CD8-positive, alpha-beta memory T cell (primary cell): ENCODE data around the gene CCDC66. TPM values are rescaled to one million over a fixed set of nuclear protein-coding genes. Genes with fewer than 3 reads are reported as not detected.

ENCODE experiments used
- CTCF ChIA-PET: fragments of 350-600 bp; sonication (Branson Sonifier 250); formaldehyde crosslinking; loops from one replicate; lab custom pipeline; 2021; ENCODE audit warnings: antibody characterized with exemption; lab: Charles Lee
- POLR2A ChIA-PET: fragments of 350-600 bp; sonication (Branson Sonifier 250); formaldehyde crosslinking; loops from one replicate; lab custom pipeline; 2021; ENCODE audit warnings: antibody characterized with exemption; lab: Charles Lee
- DNase-seq, 5 donors: peaks; one replicate each; pipeline versions ENCODE4 v3.0.0 to v3.0.0-alpha.2; 2020 to 2022; ENCODE audit warnings: mixed read lengths in 1 of 5
- H3K27ac ChIP-seq: one replicate; pipeline ENCODE4 v1.7.0; 2013; ENCODE audit warnings: low read depth, mild to moderate bottlenecking, low read length, moderate library complexity
- H3K27me3 ChIP-seq: 2 replicates; pipeline ENCODE4 v1.7.0; 2013; ENCODE audit warnings: low read length, mild to moderate bottlenecking; ENCODE audit not compliant: insufficient read depth, poor library complexity, severe bottlenecking
- H3K36me3 ChIP-seq: 2 replicates; pipeline ENCODE4 v1.7.0; 2013; ENCODE audit warnings: mild to moderate bottlenecking, low read length, moderate library complexity; ENCODE audit not compliant: insufficient read depth
- H3K4me1 ChIP-seq: 2 replicates; pipeline ENCODE4 v1.7.0; 2013; ENCODE audit warnings: mild to moderate bottlenecking, low read length, moderate library complexity; ENCODE audit not compliant: insufficient read depth
- H3K4me3 ChIP-seq: 2 replicates; pipeline ENCODE4 v1.7.0; 2013; ENCODE audit warnings: mild to moderate bottlenecking, low read length
- H3K9me3 ChIP-seq: 2 replicates; pipeline ENCODE4 v1.7.0; 2013; ENCODE audit warnings: mild to moderate bottlenecking, low read length
- H3K27ac Mint-ChIP-seq, 8 donors: one replicate each; pipeline ENCODE4 v1.8.0; 2020 to 2021; ENCODE audit warnings: mixed read lengths in 8 of 8, mild to moderate bottlenecking in 6 of 8, inconsistent platforms in 3 of 8, moderate library complexity in 3 of 8
- H3K27me3 Mint-ChIP-seq, 2 donors: one replicate each; pipeline ENCODE4 v1.8.0; 2020 to 2021; ENCODE audit warnings: mixed read lengths in 2 of 2, mild to moderate bottlenecking in 1 of 2, moderate library complexity in 1 of 2
- H3K36me3 Mint-ChIP-seq, 3 donors: one replicate each; pipeline ENCODE4 v1.8.0; 2020 to 2021; ENCODE audit warnings: mixed read lengths in 3 of 3, inconsistent platforms in 1 of 3, mild to moderate bottlenecking in 1 of 3
- H3K4me1 Mint-ChIP-seq, 3 donors: one replicate each; pipeline ENCODE4 v1.8.0; 2020 to 2021; ENCODE audit warnings: mixed read lengths in 3 of 3, inconsistent platforms in 1 of 3, mild to moderate bottlenecking in 1 of 3
- H3K4me3 Mint-ChIP-seq, 7 donors: one replicate each; pipeline ENCODE4 v1.8.0; 2020 to 2021; ENCODE audit warnings: mixed read lengths in 7 of 7, mild to moderate bottlenecking in 6 of 7, moderate library complexity in 4 of 7, inconsistent platforms in 2 of 7
- H3K9me3 Mint-ChIP-seq, 5 donors: one replicate each; pipeline ENCODE4 v1.8.0; 2020 to 2022; ENCODE audit warnings: mixed read lengths in 5 of 5, mild to moderate bottlenecking in 3 of 5, moderate library complexity in 2 of 5, inconsistent platforms in 1 of 5
- polyA plus RNA-seq: library from polyadenylated mRNA; unstranded; fragments of 300-500 nt; fragmentation: Illumina TruSeq; gene quantifications from one replicate; pipeline ENCODE4 v1.2.3, GENCODE V29; 2021
- total RNA-seq, 2 experiments: library from RNA; stranded (reverse); gene quantifications; one replicate each; pipeline ENCODE4 v1.2.3, GENCODE V29; 2021

CCDC66 gene
- total and polyA plus RNA-seq, 3 experiments from 2014 or later = 25.0 to 38.7 (median 35.7) TPM

DNA sequence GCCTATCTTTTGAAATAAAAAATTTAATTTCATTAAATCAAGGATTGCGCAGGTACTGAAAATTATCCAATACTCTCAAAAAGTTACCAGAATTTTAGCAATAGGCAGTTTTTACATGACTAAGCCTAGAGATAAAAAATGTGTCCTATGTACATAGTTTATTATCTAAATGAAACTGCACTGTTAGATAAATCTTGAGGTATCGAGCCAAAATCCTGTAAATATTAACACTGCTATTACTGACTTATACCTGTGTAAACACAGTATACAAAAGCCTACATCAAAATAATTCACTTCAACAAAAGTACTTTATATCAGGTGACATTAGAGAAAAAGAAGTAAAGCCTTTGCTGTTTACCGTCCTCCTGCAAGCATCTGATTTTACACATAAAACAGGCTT is 65.4 kb downstream of the CCDC66 start:
- Histone ChIP-seq H3K27ac (no peak overlapping the region), H3K4me3 (no peak overlapping the region), H3K4me1 (no peaks in the 10 kb centered on the region), H3K36me3 (peaks cover 35% of the 10 kb centered on the region), H3K27me3 (no peaks in the 10 kb centered on the region), H3K9me3 (no peaks in the 10 kb centered on the region)
- Mint-ChIP-seq H3K36me3 (peaks cover 10 to 90% (median 22%) of the 10 kb centered on the region in 3 donors), H3K4me3 (no peak overlapping the region), H3K9me3 (no peaks in the 10 kb centered on the region), H3K27ac (peak overlapping the region in 1 of 8 donors; percentile 3), H3K27me3 (no peaks in the 10 kb centered on the region), H3K4me1 (peaks cover 12 to 24% (median 23%) of the 10 kb centered on the region in 3 donors)
- no peak for DNase-seq
- POLR2A ChIA-PET = no interaction called here
- CTCF ChIA-PET = no interaction called here

DNA sequence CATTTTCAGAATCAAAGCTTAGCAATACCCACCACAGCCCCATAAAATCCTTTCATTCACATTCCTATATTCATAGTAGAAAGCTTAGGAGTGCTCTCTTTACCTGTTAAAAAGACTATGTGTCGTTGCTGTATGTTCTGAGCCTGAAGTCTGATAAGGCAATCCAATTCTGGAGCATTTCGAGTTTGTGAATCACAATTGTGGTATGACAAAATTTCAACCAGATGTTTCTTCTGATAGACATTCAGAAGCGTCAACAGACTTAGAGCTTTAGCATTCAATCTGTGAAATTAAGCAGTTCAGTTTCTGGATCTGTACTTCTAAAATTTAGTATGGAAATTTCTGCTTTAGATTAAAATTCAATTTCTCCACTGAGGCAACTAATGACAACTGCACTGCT is 67.8 kb downstream of the CCDC66 start:
- H3K4me1 Mint-ChIP-seq = peaks cover 21 to 34% (median 21%) of the 10 kb centered on the region in 3 donors
- H3K9me3 Mint-ChIP-seq = no peaks in the 10 kb centered on the region
- CTCF ChIA-PET = interaction anchor here (1.0 to 2.0 kb wide), 4 partner anchors 18 to 49 kb away, joined by 3 to 7 read pairs (median 4); no protein-coding TSS in a partner anchor
- POLR2A ChIA-PET = no interaction called here
- Histone ChIP-seq H3K4me1 (no peaks in the 10 kb centered on the region), H3K27ac (no peak overlapping the region), H3K27me3 (no peaks in the 10 kb centered on the region), H3K36me3 (peaks cover 35% of the 10 kb centered on the region), H3K9me3 (no peaks in the 10 kb centered on the region), H3K4me3 (no peak overlapping the region)
- peaks cover 5 to 87% (median 14%) of the 10 kb centered on the region in 3 donors for H3K36me3 Mint-ChIP-seq
- H3K4me3 Mint-ChIP-seq = no peak overlapping the region
- no peaks in the 10 kb centered on the region for H3K27me3 Mint-ChIP-seq
- H3K27ac Mint-ChIP-seq = peak overlapping the region in 5 of 8 donors; percentile 42 to 66 (median 58)
- DNase-seq = no peak

GRCh38 chr3:56629047-56629446 is 72.1 kb downstream of the CCDC66 start:
- peaks cover 18 to 21% (median 20%) of the 10 kb centered on the region in 3 donors for H3K4me1 Mint-ChIP-seq
- ChIA-PET CTCF (interaction anchor here (1.3 kb wide), 1 partner anchor 171 kb away, joined by 3 read pairs; no protein-coding TSS in a partner anchor), POLR2A (interaction anchor here (0.6 to 0.7 kb wide), 2 partner anchors 53 to 132 kb away, joined by 3 read pairs; no protein-coding TSS in a partner anchor)
- H3K4me3 ChIP-seq = no peak overlapping the region
- peaks cover 24% of the 10 kb centered on the region for H3K36me3 ChIP-seq
- H3K9me3 ChIP-seq = no peaks in the 10 kb centered on the region
- no peak for DNase-seq
- H3K36me3 Mint-ChIP-seq = peaks cover 3 to 76% (median 3%) of the 10 kb centered on the region in 3 donors
- no peak overlapping the region for H3K4me3 Mint-ChIP-seq
- H3K4me1 ChIP-seq = no peaks in the 10 kb centered on the region
- no peaks in the 10 kb centered on the region for H3K27me3 ChIP-seq
- no peak overlapping the region for H3K27ac ChIP-seq
- H3K9me3 Mint-ChIP-seq = no peaks in the 10 kb centered on the region
- H3K27ac Mint-ChIP-seq = peak overlapping the region; percentile 64 to 86 (median 72)
- H3K27me3 Mint-ChIP-seq = no peaks in the 10 kb centered on the region

DNA sequence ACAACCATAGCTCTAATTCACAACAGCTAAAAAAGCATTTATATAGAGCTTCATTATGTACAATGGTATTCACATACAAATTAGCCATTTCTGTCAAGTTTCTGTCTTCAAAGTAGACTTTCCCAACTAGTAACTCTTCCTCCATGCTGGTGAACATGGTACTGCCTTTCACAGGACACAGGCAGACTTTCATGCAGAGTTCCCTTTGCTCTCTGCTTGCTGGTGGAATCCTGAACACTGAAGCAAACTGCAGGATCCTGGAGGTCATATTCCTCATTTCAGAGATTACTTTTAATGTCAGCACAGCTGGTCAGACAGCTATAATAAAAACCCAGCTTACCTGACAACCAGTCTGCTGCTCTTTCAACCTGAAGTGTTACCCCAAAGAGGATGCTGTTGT is 72.5 kb downstream of the CCDC66 start:
- ChIA-PET CTCF (interaction anchor here (1.3 kb wide), 1 partner anchor 171 kb away, joined by 3 read pairs; no protein-coding TSS in a partner anchor), POLR2A (interaction anchor here (0.6 to 0.7 kb wide), 2 partner anchors 53 to 132 kb away, joined by 3 read pairs; no protein-coding TSS in a partner anchor)
- Mint-ChIP-seq H3K4me3 (no peak overlapping the region), H3K27me3 (no peaks in the 10 kb centered on the region), H3K27ac (peak overlapping the region in 6 of 8 donors; percentile 36 to 86 (median 78)), H3K4me1 (peaks cover 14 to 18% (median 17%) of the 10 kb centered on the region in 3 donors), H3K9me3 (no peaks in the 10 kb centered on the region), H3K36me3 (peaks cover 3 to 76% (median 3%) of the 10 kb centered on the region in 3 donors)
- H3K36me3 ChIP-seq = peaks cover 20% of the 10 kb centered on the region
- no peak overlapping the region for H3K27ac ChIP-seq
- no peaks in the 10 kb centered on the region for H3K9me3 ChIP-seq
- DNase-seq = no peak
- no peak overlapping the region for H3K4me3 ChIP-seq
- H3K27me3 ChIP-seq = no peaks in the 10 kb centered on the region
- H3K4me1 ChIP-seq = no peaks in the 10 kb centered on the region

- Histone ChIP-seq H3K27ac (no peak overlapping the region), H3K36me3 (peaks cover 15% of the 10 kb centered on the region), H3K27me3 (no peaks in the 10 kb centered on the region), H3K4me3 (no peak overlapping the region), H3K9me3 (no peaks in the 10 kb centered on the region), H3K4me1 (no peaks in the 10 kb centered on the region)
- ChIA-PET CTCF (no interaction called here), POLR2A (no interaction called here)
- peaks cover 18 to 24% (median 18%) of the 10 kb centered on the region in 3 donors for H3K4me1 Mint-ChIP-seq
- peaks cover 3 to 76% (median 5%) of the 10 kb centered on the region in 3 donors for H3K36me3 Mint-ChIP-seq
- peak overlapping the region in 1 of 8 donors; percentile 17 for H3K27ac Mint-ChIP-seq
- no peak overlapping the region for H3K4me3 Mint-ChIP-seq
- H3K27me3 Mint-ChIP-seq = no peaks in the 10 kb centered on the region
- no peak for DNase-seq
- no peaks in the 10 kb centered on the region for H3K9me3 Mint-ChIP-seq
Measured at GRCh38 chr3:56630966-56631365, 74.0 kb downstream of the CCDC66 start.

DNA sequence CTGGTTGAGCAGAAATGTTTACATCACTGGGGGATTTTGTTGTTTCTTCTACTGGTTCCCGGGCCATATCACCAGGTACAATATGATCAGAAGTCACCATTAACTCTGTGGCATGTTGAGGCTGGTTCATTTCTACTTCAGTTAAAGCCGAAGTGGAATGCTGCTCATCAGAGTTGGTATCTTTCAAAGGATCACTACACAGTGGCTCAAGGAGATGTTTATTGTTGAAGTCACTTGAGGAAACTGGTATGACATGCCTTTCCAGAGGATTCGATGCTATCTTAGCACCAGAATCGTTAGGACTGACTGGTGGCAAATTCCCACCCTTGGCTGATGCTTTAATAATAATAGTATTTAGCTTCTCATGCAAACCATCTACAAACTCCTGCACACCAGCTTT is 76.2 kb downstream of the CCDC66 start:
- Mint-ChIP-seq H3K4me1 (peaks cover 12 to 22% (median 20%) of the 10 kb centered on the region in 3 donors), H3K27me3 (no peaks in the 10 kb centered on the region), H3K36me3 (peaks cover 3 to 70% (median 11%) of the 10 kb centered on the region in 3 donors), H3K27ac (peak overlapping the region in 3 of 8 donors; percentile 23 to 78 (median 32)), H3K9me3 (no peaks in the 10 kb centered on the region), H3K4me3 (no peak overlapping the region)
- Histone ChIP-seq H3K4me1 (no peaks in the 10 kb centered on the region), H3K9me3 (no peaks in the 10 kb centered on the region), H3K27ac (no peak overlapping the region), H3K36me3 (peaks cover 8% of the 10 kb centered on the region), H3K4me3 (no peak overlapping the region), H3K27me3 (no peaks in the 10 kb centered on the region)
- POLR2A ChIA-PET = no interaction called here
- CTCF ChIA-PET = no interaction called here
- no peak for DNase-seq

DNA sequence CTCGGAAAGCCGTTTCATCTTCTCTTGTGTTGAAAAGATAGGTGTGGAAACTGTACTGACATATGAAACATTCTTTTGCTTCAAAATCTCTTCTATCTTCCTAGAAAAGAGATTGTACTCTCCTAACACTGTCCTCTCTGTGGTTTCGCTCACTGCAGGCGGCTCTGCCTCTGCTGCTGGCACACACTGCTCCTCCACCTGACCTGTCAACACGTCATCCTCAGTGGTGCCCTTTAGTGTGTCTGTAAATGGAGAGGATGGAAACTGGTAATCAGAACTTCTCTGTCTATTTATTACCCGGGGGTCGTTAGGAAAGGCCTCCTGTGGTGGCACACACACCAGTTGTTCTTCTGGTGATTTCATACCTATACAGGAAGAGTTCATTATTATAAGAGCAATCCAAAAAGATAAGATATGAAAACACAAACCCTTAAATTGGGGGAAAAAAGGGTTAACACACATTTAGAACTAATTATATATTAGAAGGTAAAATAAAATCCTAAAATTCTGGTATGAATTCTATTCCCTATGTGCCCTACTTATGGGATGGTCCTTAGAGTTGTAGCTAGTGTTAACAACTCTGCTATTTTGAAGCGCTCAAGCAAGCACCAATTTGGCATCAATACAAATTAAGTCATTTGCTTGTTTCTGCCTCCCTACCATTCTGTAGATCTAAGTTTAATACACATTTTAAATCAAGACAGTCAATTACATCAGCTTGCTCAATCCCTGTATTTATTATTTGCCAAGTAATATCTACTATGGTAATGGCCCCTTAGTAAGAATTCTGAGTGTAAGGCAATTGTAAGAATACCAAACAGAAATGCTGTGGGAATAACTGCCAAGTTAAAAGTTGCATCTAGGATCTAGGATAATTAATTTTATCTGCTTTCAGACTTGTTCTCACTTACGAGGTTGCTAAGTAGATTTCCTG is 76.9 kb downstream of the CCDC66 start:
- Mint-ChIP-seq H3K36me3 (peaks cover 3 to 69% (median 13%) of the 10 kb centered on the region in 3 donors), H3K4me3 (no peak overlapping the region), H3K27ac (peak overlapping the region in 4 of 8 donors; percentile 13 to 88 (median 42)), H3K9me3 (no peaks in the 10 kb centered on the region), H3K27me3 (no peaks in the 10 kb centered on the region), H3K4me1 (peaks cover 10 to 25% (median 20%) of the 10 kb centered on the region in 3 donors)
- H3K9me3 ChIP-seq = no peaks in the 10 kb centered on the region
- H3K4me1 ChIP-seq = no peaks in the 10 kb centered on the region
- no peak overlapping the region for H3K27ac ChIP-seq
- DNase-seq = no peak
- POLR2A ChIA-PET = no interaction called here
- peaks cover 9% of the 10 kb centered on the region for H3K36me3 ChIP-seq
- CTCF ChIA-PET = no interaction called here
- no peak overlapping the region for H3K4me3 ChIP-seq
- H3K27me3 ChIP-seq = no peaks in the 10 kb centered on the region

DNA sequence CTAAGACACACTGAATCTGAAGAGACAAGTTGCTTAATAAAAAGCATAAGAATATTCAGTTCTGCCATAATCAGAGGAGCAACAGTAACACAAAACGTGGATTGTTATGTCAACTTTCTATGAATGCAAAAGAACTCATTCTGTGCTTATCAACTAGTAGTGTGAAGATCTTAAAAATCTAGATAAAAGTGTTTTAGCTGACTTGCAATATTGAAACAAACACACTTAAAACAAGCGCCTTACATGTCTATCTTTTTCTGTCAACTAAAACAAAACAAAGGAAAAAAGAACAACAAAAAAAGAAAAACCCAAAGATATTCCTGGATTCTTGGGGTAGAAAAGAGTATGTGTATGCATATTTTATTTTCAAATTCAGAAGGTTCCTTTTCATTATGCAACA is 88.4 kb downstream of the CCDC66 start:
- H3K27ac Mint-ChIP-seq = peak overlapping the region in 2 of 8 donors; percentile 21 to 58
- no peak overlapping the region for H3K4me3 Mint-ChIP-seq
- H3K36me3 ChIP-seq = peaks cover 32% of the 10 kb centered on the region
- H3K4me3 ChIP-seq = no peak overlapping the region
- no peak overlapping the region for H3K27ac ChIP-seq
- POLR2A ChIA-PET = no interaction called here
- no peaks in the 10 kb centered on the region for H3K4me1 ChIP-seq
- no peaks in the 10 kb centered on the region for H3K9me3 ChIP-seq
- H3K9me3 Mint-ChIP-seq = no peaks in the 10 kb centered on the region
- H3K4me1 Mint-ChIP-seq = peaks cover 31 to 45% (median 44%) of the 10 kb centered on the region in 3 donors
- peaks cover 6 to 83% (median 32%) of the 10 kb centered on the region in 3 donors for H3K36me3 Mint-ChIP-seq
- CTCF ChIA-PET = no interaction called here
- H3K27me3 Mint-ChIP-seq = no peaks in the 10 kb centered on the region
- H3K27me3 ChIP-seq = no peaks in the 10 kb centered on the region
- DNase-seq = no peak
